GM12878 (cell line): Measurements from ENCODE around the gene COL2A1. TPM values are rescaled to one million over a fixed set of nuclear protein-coding genes. Genes with fewer than 3 reads are reported as not detected.

Experiments
- ATAC-seq: fragments of 200-7000 bp; cut with Tn5 transposase; 3 replicates; pipeline ENCODE4 v1.9.1; 2020; ENCODE audit warnings: mild to moderate bottlenecking, moderate library complexity
- BruUV-seq: library from RNA; stranded (reverse); fragments of 400-500 nt; replicated peaks from 2 replicates; lab custom pipeline; 2021; lab: Mats Ljungman, UMichigan
- CTCF ChIA-PET: fragments of 300-600 bp; sonication (Branson Sonifier 250); formaldehyde crosslinking; extraction: SDS; loops from one replicate; lab custom pipeline; 2021; ENCODE audit warnings: inconsistent platforms; lab: Yijun Ruan, JAX
- POLR2A ChIA-PET: fragments of 350-600 bp; formaldehyde crosslinking; extraction: SDS; loops from one replicate; lab custom pipeline; 2021; ENCODE audit warnings: inconsistent platforms; lab: Charles Lee
- RAD21 ChIA-PET: fragments of 300-600 bp; sonication (Branson Sonifier 250); formaldehyde crosslinking; loops from one replicate; lab custom pipeline; 2023; ENCODE audit warnings: antibody characterized with exemption; ENCODE audit not compliant: unreplicated experiment; lab: Charles Lee
- SMC1A ChIA-PET: fragments of 300-600 bp; sonication (Branson Sonifier 250); formaldehyde crosslinking; loops from one replicate; lab custom pipeline; 2023; ENCODE audit not compliant: unreplicated experiment, uncharacterized antibody; lab: Charles Lee
- DNase-seq: peaks from one replicate; pipeline ENCODE4 v3.0.0-alpha.2; 2011; ENCODE audit warnings: low read depth, low spot score
- FAIRE-seq: peaks from 3 replicates; lab custom pipeline; 2011; peaks lifted over from hg19 to GRCh38; lab: Jason Lieb, UNC
- H2AFZ ChIP-seq: 2 replicates; pipeline ENCODE4 v1.6.0; 2011; ENCODE audit warnings: low read depth, low read length, control low read depth; ENCODE audit not compliant: control insufficient read depth
- H3K27ac ChIP-seq: 2 replicates; pipeline ENCODE4 v1.5.1; 2011; ENCODE audit warnings: control low read depth; ENCODE audit not compliant: control insufficient read depth, insufficient read depth
- H3K27me3 ChIP-seq, 2 experiments: replicated peaks in 1 of 2; 2 replicates each; pipeline versions ENCODE4 v1.6.0 to v1.6.1; 2011; ENCODE audit warnings: low read length in 1 of 2; ENCODE audit not compliant: control insufficient read depth in 2 of 2, insufficient read depth in 2 of 2
- H3K36me3 ChIP-seq, 2 experiments: 2 replicates each; pipeline ENCODE4 v1.5.1; 2011; ENCODE audit warnings: low read length in 1 of 2; ENCODE audit not compliant: control insufficient read depth in 2 of 2, insufficient read depth in 2 of 2
- H3K4me1 ChIP-seq: 2 replicates; pipeline ENCODE4 v1.6.1; 2011; ENCODE audit warnings: mild to moderate bottlenecking, low read length, moderate library complexity, mixed read lengths; ENCODE audit not compliant: control insufficient read depth, insufficient read depth
- H3K4me2 ChIP-seq: 2 replicates; pipeline ENCODE4 v1.6.0; 2011; ENCODE audit warnings: control low read depth; ENCODE audit not compliant: control insufficient read depth, insufficient read depth
- H3K4me3 ChIP-seq: fragments of 200-600 bp; sonication (generic); 2 replicates; pipeline ENCODE4 v1.5.1; 2016
- H3K79me2 ChIP-seq: 2 replicates; pipeline ENCODE4 v1.6.0; 2011; ENCODE audit warnings: low read length; ENCODE audit not compliant: control insufficient read depth, insufficient read depth
- H3K9ac ChIP-seq: 2 replicates; pipeline ENCODE4 v1.8.0; 2011; ENCODE audit warnings: low read length, control low read depth, mixed read lengths; ENCODE audit not compliant: control insufficient read depth, insufficient read depth
- H3K9me3 ChIP-seq: replicated peaks from 3 replicates; pipeline ENCODE4 v1.5.1; 2011; ENCODE audit warnings: mild to moderate bottlenecking, low read length; ENCODE audit not compliant: control insufficient read depth, insufficient read depth
- H4K20me1 ChIP-seq: 2 replicates; pipeline ENCODE4 v1.6.0; 2011; ENCODE audit not compliant: control insufficient read depth, insufficient read depth
- CEBPB ChIP-seq, 2 experiments: fragments of 150-350 bp in 1 of 2; IDR thresholded peaks; 2 replicates each; pipeline ENCODE4 v1.6.1; 2012 to 2014; ENCODE audit warnings: low read depth in 2 of 2, low read length in 2 of 2, borderline replicate concordance in 1 of 2, inconsistent platforms in 1 of 2
- IRF4 ChIP-seq: IDR thresholded peaks from 2 replicates; pipeline ENCODE4 v1.6.1; 2011; ENCODE audit warnings: low read depth, low read length
- IRF5 ChIP-seq: fragments of 450-650 bp; IDR thresholded peaks from 2 replicates; pipeline ENCODE4 v1.6.1; 2017; ENCODE audit warnings: borderline replicate concordance
- NR2C2 ChIP-seq: IDR thresholded peaks from 2 replicates; pipeline ENCODE4 v1.6.1; 2011; ENCODE audit warnings: borderline replicate concordance, low read depth; ENCODE audit not compliant: control insufficient read depth, insufficient read length
- SRF ChIP-seq, 2 experiments: IDR thresholded peaks; 2 replicates each; pipeline ENCODE4 v1.6.1; 2011; ENCODE audit warnings: low read depth in 2 of 2, low read length in 2 of 2, mild to moderate bottlenecking in 1 of 2, moderate library complexity in 1 of 2
- TCF3 ChIP-seq: IDR thresholded peaks from 2 replicates; pipeline ENCODE4 v1.6.1; 2012; ENCODE audit warnings: low read depth, mild to moderate bottlenecking, low read length, borderline replicate concordance; ENCODE audit not compliant: insufficient read depth
- ZNF24 ChIP-seq: fragments of 450-650 bp; IDR thresholded peaks from 2 replicates; pipeline ENCODE4 v1.6.1; 2017; ENCODE audit warnings: antibody characterized with exemption, mild to moderate bottlenecking
- ZZZ3 ChIP-seq: IDR thresholded peaks from 2 replicates; pipeline ENCODE4 v1.6.1; 2011; ENCODE audit warnings: low read depth; ENCODE audit not compliant: control insufficient read depth, insufficient read length
- WGBS: methylation state at CpG from one replicate; pipeline ENCODE4 v1.1.6; 2016; ENCODE audit warnings: low lambda C conversion rate; ENCODE audit not compliant: insufficient replicate concordance, insufficient coverage; ENCODE audit errors: missing lambda C conversion rate; 5-methylcytosine and 5-hydroxymethylcytosine counted together
- in situ Hi-C: fragments of 300-500 bp; cut with MboI; formaldehyde crosslinking; loops from 9 replicates; pipeline ENCODE4 v1.14.3; 2018; ENCODE audit warnings: mixed read lengths
- intact Hi-C: fragments of 100-400 bp; cut with micrococcal nuclease; formaldehyde crosslinking; loops from one replicate; pipeline ENCODE4 v1.14.2; 2022; ENCODE audit not compliant: unreplicated experiment
- polyA plus RNA-seq, 11 experiments: library from polyadenylated mRNA; depleted of rRNA in 4 of 11; unstranded in 6 of 11; stranded (reverse) in 5 of 11; fragments of >200 nt; fragmentation: Nextera tagmentation in 4 of 11; fragmentation: Illumina TruSeq in 1 of 11; extraction: Ambion mirVana in 4 of 11; extraction: Trizol in 1 of 11; gene quantifications; 1 replicate in 1 of 11; 2 replicates in 10 of 11; pipeline versions ENCODE4 v1.2.1 to v1.2.3, GENCODE V29; 2011 to 2016; ENCODE audit warnings: inconsistent platforms in 2 of 11, missing spikeins in 2 of 11, low read depth in 1 of 11
- total RNA-seq, 4 experiments: library from RNA; depleted of rRNA in 3 of 4; stranded (reverse); fragments of >200 nt in 3 of 4; fragmentation: Illumina TruSeq in 1 of 4; extraction: Trizol in 1 of 4; gene quantifications; 2 replicates each; pipeline versions ENCODE4 v1.2.1 to v1.2.3, GENCODE V29; 2013 to 2021
- TF ChIP-seq, protein P1 (sequence below): fragments of 450-650 bp; IDR thresholded peaks from 2 replicates; pipeline ENCODE4 v1.6.1; 2018; ENCODE audit warnings: borderline replicate concordance, mild to moderate bottlenecking; ENCODE audit not compliant: partially characterized antibody

COL2A1 gene
- total and polyA plus RNA-seq, 10 of the 15 experiments (the other 5 are each of a cell fraction or from before 2014, with no cell fraction given): 0.06 to 0.67 (median 0.19) TPM; not detected in 1

DNA sequence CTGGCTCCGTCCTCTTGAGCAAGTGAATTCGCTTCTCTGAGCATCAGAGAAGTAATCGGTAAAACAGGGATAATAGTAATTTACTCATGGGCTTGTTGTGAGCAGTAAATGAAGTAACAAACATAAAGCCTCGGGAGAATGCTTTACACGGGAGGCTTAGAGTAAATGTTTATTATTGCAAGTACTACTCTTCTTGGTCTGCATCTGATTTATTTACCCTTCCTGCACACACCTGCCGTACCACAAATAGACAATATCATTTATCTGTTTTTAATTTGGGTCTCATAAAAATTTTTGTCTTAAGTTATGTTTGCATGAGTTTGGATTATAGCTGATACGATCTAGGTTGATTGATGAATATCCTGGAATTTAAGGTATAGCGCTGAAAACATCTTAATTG is 7.8 kb upstream of the COL2A1 start:
- ATAC-seq (no peak), FAIRE-seq (no peak), DNase-seq (no peak)
- Histone ChIP-seq H3K79me2 (no peaks in the 10 kb centered on the region), H3K4me3 (no peak overlapping the region), H2AFZ (no peak overlapping the region), H3K27ac (no peak overlapping the region), H3K9me3 (no peaks in the 10 kb centered on the region), H3K4me2 (no peak overlapping the region), H4K20me1 (no peaks in the 10 kb centered on the region), H3K27me3 (peaks cover 2 to 3% of the 10 kb centered on the region in 2 experiments; a peak in 2 of 4 replicates), H3K9ac (no peak overlapping the region), H3K4me1 (no peaks in the 10 kb centered on the region), H3K36me3 (no peaks in the 10 kb centered on the region)
- ChIA-PET POLR2A (no interaction called here), SMC1A (no interaction called here), RAD21 (no interaction called here), CTCF (interaction anchor here (0.6 to 0.9 kb wide), 2 partner anchors 152 to 153 kb away, joined by 3 read pairs; no protein-coding TSS in a partner anchor)
- TF ChIP-seq NR2C2: no peak
- no peak for TF ChIP-seq SRF (IDR thresholded peaks at IDR 0.05; ENCODE audit: low read depth in 2 of 2, low read length in 2 of 2)
- TF ChIP-seq TCF3: no peak
- TF ChIP-seq IRF5: no peak
- no peak for TF ChIP-seq CEBPB (IDR thresholded peaks at IDR 0.05; ENCODE audit: borderline replicate concordance in 1 of 2, low read depth in 2 of 2, low read length in 2 of 2)
- TF ChIP-seq IRF4: no peak
- no peak for TF ChIP-seq ZNF24
- no peak for TF ChIP-seq ZZZ3
- TF ChIP-seq, protein P1, sequence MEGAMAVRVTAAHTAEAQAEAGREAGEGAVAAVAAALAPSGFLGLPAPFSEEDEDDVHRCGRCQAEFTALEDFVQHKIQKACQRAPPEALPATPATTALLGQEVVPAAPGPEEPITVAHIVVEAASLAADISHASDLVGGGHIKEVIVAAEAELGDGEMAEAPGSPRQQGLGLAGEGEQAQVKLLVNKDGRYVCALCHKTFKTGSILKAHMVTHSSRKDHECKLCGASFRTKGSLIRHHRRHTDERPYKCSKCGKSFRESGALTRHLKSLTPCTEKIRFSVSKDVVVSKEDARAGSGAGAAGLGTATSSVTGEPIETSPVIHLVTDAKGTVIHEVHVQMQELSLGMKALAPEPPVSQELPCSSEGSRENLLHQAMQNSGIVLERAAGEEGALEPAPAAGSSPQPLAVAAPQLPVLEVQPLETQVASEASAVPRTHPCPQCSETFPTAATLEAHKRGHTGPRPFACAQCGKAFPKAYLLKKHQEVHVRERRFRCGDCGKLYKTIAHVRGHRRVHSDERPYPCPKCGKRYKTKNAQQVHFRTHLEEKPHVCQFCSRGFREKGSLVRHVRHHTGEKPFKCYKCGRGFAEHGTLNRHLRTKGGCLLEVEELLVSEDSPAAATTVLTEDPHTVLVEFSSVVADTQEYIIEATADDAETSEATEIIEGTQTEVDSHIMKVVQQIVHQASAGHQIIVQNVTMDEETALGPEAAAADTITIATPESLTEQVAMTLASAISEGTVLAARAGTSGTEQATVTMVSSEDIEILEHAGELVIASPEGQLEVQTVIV: no peak
- intact Hi-C loops: no loop called here
- in situ Hi-C loops: no loop called here
- WGBS: 39% methylated on average over 8 of the region's 8 CpGs
- BruUV-seq: no TSS peak
